Hematopoietic multipotent progenitor cell treated with erythropoietin and hydrocortisone succinate and interleukin-3 and kit ligand, for 4 days (in vitro differentiated cells): ENCODE data around the gene DNM1.

Experiments used
- DNase-seq: peaks from one replicate; pipeline ENCODE4 v3.0.0-alpha.2; 2015

Gene DNM1

GRCh38 chr9:128178806-128179431 lies 24.3 kb upstream of the DNM1 start:
- DNase-seq: no peak

GRCh38 chr9:128180001-128180400 lies 23.2 kb upstream of the DNM1 start:
- no peak for DNase-seq

GRCh38 chr9:128180447-128180846 lies 22.7 kb upstream of the DNM1 start:
- no peak for DNase-seq

GRCh38 chr9:128181480-128181879 lies 21.7 kb upstream of the DNM1 start:
- peak; percentile 28 for DNase-seq

DNA sequence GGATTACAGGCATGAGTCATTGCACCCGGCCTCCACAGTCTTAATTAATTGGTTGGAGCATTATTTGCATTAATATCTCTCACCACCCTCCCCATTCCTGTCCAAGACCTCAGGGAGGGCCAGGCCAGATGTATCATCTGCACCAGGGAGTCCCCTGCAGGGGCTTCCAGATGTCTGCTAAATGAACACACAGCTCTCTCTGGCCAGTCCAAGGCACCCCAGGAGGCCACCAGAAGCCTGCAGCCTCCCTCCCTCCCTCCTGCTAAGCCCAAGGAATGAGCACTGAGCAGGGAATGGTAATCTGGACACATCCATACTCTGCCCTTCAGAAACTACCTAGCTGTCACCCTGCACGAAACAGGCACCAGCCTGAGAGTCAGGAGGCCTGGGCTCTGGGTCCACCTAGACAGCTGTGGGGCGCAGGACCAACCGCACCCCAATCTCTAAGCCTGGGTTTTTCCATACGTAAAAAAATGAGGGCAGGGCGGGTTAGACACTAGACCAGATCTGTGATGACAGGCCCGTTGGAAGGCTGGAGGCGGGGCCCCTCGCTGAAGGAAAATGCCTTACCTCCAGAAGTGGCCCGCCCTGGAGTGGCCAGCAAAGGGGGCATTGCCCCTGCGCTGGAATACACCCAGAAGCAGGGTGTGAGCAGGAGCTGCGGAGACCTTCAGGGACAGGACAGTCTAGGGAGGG lies 20.1 kb upstream of the DNM1 start:
- no peak for DNase-seq

GRCh38 chr9:128185979-128186965 lies 16.9 kb upstream of the DNM1 start:
- no peak for DNase-seq

- no peak for DNase-seq
These were observed 15.8 kb upstream of the DNM1 start for GRCh38 chr9:128187361-128187760.

GRCh38 chr9:128188209-128188608 lies 15.0 kb upstream of the DNM1 start:
- no peak for DNase-seq

DNA sequence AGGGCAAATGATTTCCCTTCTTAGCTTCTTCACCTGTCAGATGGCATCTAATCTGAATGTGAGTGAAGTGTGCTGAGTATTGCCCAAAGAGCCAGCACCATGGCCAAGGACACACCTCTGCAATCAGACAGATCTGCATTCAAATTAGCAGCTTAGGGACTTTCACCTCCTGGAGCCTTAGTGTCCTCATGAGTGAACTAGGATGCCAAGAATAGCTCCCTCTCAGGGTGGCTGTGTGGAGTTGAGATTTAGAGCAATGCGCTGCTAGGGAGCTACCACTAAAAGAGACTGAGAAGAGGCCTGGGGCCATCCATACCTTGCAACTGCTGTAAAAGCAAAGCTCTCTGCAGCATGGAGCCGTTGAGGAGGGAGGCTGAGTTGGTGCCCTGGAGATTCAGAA lies 13.2 kb upstream of the DNM1 start:
- peak; percentile 34 for DNase-seq

DNA sequence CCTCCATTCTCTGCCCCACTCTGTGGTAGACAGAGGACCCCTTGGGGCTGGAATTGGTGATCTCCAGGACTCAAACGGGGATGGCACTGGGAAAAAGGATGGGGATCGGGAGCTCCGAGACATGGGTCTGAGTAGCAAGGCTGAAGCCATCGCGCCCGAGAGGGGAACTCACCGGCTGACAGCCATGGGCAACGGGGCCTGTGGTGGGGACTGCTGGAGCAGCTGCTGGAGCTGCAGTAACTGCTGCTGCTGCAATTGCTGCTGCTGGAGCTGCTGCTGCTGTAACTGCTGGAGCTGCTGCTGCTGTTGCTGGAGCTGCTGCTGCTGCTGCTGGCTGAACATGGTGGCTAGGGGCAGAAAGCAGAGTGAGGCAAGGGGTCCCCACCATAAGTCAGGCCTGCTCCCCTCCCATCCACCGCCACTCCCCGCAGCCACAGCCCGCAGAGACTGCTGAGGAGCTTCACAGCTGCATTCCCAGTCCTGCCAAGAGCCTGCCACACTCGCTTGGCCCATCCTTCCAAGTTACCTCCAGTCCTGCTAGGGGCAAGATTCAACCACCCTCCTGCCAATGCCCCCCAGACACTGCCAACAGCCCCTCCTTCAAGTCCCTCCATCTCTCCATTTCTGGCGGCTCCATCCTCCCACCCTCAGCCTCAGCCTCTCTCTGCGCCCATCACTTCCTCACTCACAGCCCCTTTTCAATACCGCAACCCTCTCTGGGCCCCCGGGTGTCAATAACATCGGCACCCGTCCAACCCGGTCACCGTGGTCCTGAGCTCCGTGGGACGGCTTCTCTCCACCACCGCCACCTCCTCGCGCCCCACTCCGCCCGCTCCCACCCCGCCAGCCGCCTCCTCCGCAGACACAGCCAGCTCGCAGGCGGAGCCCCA lies 12.4 kb upstream of the DNM1 start:
- no peak for DNase-seq

DNA sequence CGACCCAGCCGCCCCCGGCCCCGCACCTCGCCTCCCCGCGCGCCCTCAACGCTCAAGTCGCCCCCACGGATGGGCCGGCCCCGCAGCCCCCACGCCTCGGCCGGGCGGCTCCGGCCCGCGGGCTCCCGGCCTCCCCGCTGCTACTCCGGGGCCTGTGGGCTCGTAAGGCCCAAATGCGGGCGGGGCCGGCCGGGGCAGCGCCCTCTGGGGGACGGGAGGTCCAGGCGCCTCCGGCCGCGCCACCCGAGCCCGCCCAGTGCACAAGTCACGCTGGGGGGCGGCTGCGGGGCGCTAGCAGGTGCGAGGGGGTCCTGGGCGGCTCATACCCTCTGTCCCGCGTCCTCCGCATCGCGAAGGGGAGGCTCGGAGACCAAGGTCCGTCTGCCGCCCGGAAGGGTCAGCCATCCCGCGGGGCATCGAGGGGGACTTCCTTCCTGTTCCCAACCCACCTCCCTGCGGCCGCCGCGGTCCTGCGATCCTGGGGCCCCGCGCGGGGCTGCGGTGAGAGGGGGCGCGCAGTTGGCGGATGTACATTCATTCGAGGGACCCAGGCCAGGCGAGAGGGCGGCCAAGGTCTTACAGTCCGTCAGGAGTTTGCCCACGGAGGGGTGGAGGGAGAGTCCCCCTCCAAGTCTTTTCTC lies 11.7 kb upstream of the DNM1 start, which contains the start of gene CIZ1:
Gene CIZ1 (minus strand): TSS at position 167 of the 641 bp plus-strand sequence. CDS start 715 bp downstream, outside the sequence.
- DNase-seq: peak; percentile 92

DNA sequence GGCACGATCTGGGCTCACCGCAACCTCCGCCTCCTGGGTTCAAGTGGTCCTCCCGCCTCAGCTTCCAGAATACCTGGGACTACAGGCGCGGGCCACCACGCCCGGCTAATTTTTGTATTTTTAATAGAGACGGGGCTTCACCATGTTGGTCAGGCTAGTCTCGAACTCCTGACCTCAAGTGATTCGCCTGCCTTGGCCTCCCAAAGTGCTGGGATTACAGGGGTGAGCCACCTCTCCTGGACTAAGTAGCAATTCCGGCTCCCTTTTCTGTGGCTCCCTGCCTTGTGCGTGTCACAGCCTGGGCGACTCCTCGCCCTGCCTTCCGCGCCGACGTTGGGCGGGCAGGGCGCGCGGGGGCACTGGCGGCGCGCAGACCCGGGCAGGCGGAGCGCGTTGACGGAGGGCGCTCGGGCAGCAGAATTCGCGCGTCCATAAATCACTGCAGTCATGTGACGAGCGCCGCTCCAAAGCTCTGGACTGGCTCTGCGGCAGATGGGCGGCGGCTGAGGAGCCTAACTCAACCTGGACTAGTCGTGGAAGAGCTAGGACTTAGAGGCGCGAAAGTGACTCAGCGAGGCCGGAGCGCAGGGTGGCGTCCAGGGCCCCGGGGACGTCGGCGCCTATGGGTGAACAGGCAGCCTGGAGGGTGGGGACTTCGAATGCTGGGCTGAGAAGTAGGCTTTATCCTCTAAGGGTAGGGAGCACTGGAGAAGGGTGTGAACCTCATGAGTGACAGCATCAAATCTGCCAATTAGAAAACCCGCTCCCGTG lies 10.4 kb upstream of the DNM1 start:
- DNase-seq: peak; percentile 92

DNA sequence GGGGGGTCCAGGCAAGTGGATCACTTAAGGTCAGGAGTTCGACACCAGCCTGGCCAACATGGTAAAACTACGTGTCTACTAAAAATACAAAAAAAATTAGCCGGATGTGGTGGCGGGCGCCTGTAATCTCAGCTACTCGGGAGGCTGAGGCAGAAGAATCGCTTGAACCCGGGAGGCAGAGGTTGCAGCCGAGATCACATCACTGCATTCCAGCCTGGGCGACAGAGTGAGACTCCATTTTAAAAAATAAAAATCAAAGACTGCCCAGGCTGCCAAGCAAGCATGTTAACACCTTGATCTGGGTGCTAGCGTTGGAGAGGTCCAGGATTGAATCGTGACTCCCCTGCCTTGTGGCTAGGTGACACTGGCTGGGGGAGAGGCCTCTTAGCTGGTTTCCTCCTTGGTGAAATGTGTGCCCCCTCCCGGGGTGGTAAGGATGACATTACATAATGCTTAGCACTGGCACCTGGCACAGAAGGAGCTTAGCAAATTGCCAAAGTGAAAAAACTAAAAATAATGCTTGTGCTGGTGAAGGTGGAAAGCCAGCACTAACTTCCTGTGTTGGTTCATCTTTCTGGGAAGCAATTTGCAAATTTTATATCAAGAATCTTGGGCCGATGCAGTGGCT lies 9.6 kb upstream of the DNM1 start:
- DNase-seq: no peak

GRCh38 chr9:128201441-128202369 lies 1.5 kb upstream of the DNM1 start:
- DNase-seq: no peak

GRCh38 chr9:128202648-128203023 lies 543 bp upstream of the DNM1 start:
- no peak for DNase-seq

DNA sequence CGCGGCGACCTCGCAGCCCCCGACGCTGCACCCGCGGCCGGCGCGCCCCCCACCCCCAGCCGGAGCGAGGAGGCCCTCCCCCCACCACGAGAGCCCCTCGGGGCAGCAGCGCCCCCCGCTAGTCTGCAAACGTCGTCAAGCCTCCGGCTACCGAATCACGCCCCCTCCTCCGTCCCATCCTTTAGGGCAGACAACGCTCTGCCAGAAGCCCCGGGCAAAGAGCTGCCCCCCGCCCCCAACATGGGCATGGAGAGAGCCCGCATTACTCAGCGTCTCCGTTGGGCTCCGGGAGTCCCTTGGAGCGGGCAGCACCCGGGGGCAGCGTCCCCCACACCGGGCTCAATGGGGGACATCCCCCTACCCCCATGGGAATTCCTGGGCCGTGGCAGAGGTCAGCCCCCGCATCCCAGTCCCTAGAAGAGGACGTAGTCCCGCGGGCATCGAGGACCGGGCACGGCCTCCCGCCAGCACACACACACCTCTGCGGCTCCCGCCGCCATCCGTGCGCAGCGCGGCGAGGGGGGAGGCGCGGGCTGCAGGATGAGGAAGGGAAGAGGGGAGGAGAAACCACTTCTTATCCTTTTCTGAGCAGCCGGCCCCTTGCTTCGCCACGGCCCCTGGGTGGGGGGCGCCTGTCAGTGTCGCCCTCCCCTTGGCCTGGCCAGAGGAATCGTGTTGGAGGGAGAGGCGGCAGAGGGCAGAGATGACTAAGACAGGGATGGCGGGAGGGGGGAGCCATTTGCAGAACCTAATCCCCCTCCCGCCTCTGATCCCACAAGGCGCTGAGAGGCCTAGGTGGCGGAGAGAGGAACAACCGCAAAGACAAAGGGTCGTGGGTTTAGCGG lies 750 bp downstream of the DNM1 start:
- peak; percentile 42 for DNase-seq

GRCh38 chr9:128204858-128205257 lies 1.7 kb downstream of the DNM1 start:
- no peak for DNase-seq

- no peak for DNase-seq
These were observed 2.2 kb downstream of the DNM1 start for GRCh38 chr9:128205296-128205944.
